ENCODE results near the gene CHRNG.

CHRNG gene

DNA sequence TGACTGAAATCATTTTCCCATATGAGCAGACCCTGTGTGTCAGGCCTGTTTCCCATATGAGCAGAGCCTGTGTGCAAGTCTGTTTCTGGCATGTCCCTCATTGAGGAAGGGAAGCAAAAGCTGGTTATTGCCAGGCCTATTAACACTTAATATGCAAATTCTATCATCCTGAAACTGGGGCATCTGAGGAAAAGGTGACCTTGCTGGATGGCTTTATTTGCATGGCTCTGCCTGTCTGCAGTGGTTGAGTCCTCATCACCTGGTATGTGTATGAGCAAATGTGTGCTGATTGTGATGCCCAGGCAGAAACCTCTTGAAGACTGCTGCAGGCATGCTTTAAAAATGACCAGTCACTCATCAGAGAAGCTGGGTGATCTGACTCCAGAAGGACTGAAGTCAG, 42.2 kb downstream of the CHRNG start:
- DNase-seq = no peak

GRCh38 chr2:232584238-232584637, 44.7 kb downstream of the CHRNG start:
- DNase-seq = peak; percentile 32

DNA sequence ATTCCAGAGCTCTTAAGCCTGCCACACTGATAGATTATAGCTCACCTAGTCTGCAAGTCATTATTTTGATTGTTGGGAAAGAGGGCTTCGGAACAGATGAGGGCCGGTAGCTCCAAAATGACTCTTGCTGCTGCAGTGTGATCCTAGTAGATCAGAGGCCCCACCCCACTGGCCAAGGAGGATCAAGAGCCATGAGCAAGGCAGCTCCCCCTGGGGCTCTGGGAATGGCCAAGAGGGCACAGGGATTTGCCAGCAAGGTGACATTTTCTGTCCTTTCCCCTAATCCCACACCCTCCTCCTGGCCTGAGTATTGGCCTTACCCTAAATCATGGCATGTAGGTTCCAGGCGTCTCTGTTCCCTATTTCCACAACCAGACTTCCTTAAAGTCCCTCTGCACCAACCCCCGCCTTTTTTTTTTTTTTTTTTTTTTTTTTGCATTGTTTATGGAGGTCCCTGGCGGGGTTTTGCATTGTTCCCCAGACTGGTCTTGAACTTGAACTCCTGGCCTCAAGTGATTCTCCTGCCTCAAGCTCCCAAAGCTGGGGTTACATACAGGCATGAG, 47.5 kb downstream of the CHRNG start:
- no peak for DNase-seq

DNA sequence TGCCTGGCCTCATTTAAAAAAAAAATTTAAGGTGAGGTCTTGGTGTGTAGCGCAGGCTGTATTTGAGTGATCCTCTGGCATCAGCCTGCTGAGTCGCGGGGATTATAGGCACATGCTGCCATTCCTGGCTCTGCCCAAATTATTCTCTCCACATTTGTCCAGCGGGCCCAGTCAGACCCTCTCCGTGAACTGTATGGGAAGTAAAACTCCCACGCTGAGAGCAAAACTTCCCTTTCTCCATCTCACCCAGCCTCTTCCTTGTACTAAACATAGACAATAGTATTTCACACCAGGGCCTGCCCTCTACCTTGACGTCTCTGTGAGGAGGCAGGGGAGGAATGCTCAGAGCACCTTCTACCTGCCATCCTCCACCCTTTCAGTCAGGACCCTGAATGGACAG, 48.0 kb downstream of the CHRNG start:
- no peak for DNase-seq

- no peak for DNase-seq
Measured at GRCh38 chr2:232588031-232588430, 48.5 kb downstream of the CHRNG start.

- no peak for DNase-seq
Measured at GRCh38 chr2:232588680-232589585, 49.4 kb downstream of the CHRNG start.

DNA sequence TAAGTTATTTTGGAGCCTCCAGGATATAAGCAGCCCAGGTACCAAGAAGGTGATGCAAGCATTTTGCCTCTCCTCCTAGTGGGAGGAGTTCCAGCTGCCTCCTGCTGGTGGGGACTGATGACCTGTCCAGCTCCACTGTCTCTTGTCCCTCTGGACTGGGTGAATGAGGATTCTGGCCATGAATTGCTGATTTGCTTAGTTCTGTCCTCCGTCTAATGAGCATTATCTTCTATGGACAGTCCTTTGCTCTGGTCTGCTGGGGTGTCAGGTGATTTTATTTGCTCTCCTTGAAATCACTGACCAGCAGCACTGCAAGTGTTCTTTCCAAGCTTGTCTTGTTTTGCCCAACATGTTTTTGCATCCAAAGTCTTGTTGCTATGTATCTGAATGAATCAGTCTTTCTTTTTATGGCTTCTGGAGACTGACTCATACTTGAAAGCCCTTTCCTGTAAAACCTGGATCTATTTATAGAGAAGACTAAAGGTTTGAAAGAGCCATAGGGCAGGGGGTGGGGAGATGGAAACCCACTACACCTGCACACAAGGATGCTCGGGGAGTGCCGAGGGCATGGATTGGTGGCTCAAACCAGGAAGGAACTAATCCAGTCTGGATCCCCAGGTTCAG, 53.4 kb downstream of the CHRNG start:
- no peak for DNase-seq

GRCh38 chr2:232593982-232594381, 54.5 kb downstream of the CHRNG start:
- DNase-seq = no peak

All from NCI-H510A treated with DMSO at 0.1 percent for 48 hours (cell line).